ENCODE data around the gene KRTAP4-12. TPM values are rescaled to one million over a fixed set of nuclear protein-coding genes. Genes with fewer than 3 reads are reported as not detected.
"Not testable (repeated sequence)": the region's sequence is repeated elsewhere in the genome, so short reads cannot be mapped to it uniquely, and the experiment has no call there.

KRTAP4-12 gene
- total and polyA plus RNA-seq, 2 donors (not counting 1 experiment from before 2014, with no cell fraction given): 0.12 TPM; not detected in 1

DNA sequence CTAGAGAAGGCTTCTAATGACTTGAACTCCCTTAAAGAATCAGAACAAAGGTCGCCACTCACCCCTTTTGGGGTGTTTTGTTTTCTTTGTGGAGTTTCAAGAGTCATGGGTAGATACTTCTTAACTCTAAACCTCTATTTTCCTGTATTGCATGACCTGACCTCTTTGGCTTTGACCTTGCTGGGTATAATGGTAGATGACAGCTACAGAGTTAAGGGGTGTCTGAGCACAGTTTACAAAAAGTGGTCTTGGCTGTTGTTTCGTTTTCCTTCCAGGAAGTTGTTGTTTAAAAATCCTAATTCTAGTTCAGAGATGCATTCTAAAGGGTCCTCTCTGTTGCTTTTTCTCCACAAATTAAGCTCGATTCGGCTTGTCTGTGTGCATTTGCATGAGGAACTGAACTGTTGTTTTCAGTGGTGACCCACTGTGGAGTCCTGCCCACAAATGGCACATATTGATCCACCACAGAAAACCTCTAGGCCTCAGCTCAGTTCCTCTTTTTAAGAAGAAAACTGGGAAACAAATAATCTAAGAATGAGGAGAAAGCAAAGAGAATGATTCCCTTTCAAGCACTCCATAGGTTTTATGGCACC, 35.1 kb downstream of the KRTAP4-12 start:
- H3K4me3 Mint-ChIP-seq; H3K9me3 ChIP-seq (ENCODE audit: control extremely low read depth in 1 of 3, control insufficient read depth in 2 of 3, insufficient read depth in 1 of 3, low read length in 2 of 3); H3K36me3 ChIP-seq (replicated peaks in 1 of 2; ENCODE audit: control extremely low read depth in 1 of 2, control insufficient read depth in 1 of 2, extremely low read depth in 1 of 2, insufficient read depth in 2 of 2, low read length in 1 of 2); H3K4me1 Mint-ChIP-seq; DNase-seq; H3K9ac ChIP-seq (ENCODE audit: low read length); H3K4me1 ChIP-seq (ENCODE audit: control insufficient read depth in 2 of 2, insufficient read depth in 2 of 2, low read length in 2 of 2); ATAC-seq (ENCODE audit: low read depth); H3K4me2 ChIP-seq (replicated peaks; ENCODE audit: low read depth, low read length, poor library complexity, severe bottlenecking); H3K27me3 ChIP-seq (replicated peaks in 1 of 4; ENCODE audit: control extremely low read depth in 1 of 4, control insufficient read depth in 3 of 4, insufficient read depth in 4 of 4, low read length in 3 of 4); CTCF ChIA-PET; H2AFZ ChIP-seq (ENCODE audit: insufficient read depth, low read depth, low read length, poor library complexity, severe bottlenecking); H3K4me3 ChIP-seq (ENCODE audit: control extremely low read depth in 1 of 5, extremely low read depth in 1 of 5, insufficient read depth in 1 of 5, low read depth in 2 of 5, low read length in 4 of 5); H4K20me1 ChIP-seq (ENCODE audit: control insufficient read depth, insufficient read depth, low read length, poor library complexity, severe bottlenecking); H3K79me2 ChIP-seq (ENCODE audit: control insufficient read depth, insufficient read depth, low read length); H3K27ac Mint-ChIP-seq; H3K27ac ChIP-seq (ENCODE audit: low read length in 2 of 2); POLR2A ChIA-PET; H3K9me3 Mint-ChIP-seq (ENCODE audit: insufficient read depth); intact Hi-C loops (cut with micrococcal nuclease): not testable (repeated sequence)
- peaks cover 16% of the 10 kb centered on the region for H3K27me3 Mint-ChIP-seq
- 57% methylated on average over 1 of the region's 4 CpGs for WGBS (ENCODE audit: insufficient coverage)

DNA sequence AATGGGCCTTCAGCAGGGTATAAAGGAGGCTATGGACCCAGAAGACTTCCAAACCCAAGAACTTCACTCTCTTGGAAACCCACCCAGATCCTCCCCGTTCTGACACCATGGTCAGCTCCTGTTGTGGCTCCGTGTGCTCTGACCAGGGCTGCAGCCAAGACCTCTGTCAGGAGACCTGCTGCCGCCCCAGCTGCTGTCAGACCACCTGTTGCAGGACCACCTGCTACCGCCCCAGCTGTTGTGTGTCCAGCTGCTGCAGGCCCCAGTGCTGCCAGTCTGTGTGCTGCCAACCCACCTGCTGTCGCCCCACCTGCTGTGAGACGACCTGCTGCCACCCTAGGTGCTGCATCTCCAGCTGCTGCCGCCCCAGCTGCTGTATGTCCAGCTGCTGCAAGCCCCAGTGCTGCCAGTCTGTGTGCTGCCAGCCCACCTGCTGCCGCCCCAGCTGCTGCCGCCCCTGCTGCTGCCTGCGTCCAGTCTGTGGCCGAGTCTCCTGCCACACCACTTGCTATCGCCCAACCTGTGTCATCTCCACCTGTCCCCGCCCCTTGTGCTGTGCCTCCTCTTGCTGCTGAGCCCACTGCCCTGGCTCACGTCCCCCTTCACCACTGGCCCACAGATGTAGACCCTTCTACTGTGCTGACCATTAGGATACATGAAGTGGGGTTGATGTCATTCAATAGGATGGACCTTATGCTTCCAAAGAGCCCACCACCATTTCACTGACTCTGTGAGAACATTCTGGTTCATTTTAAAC, 39.7 kb downstream of the KRTAP4-12 start, which contains the start of gene KRTAP4-7:
Gene KRTAP4-7, plus strand, starts transcription at position 51 of the 757 bp plus-strand sequence. Its CDS starts 57 bp downstream, at position 108.
- H3K4me3 ChIP-seq (ENCODE audit: control extremely low read depth in 1 of 5, extremely low read depth in 1 of 5, insufficient read depth in 1 of 5, low read depth in 2 of 5, low read length in 4 of 5); H3K36me3 ChIP-seq (replicated peaks in 1 of 2; ENCODE audit: control extremely low read depth in 1 of 2, control insufficient read depth in 1 of 2, extremely low read depth in 1 of 2, insufficient read depth in 2 of 2, low read length in 1 of 2); H3K27me3 ChIP-seq (replicated peaks in 1 of 4; ENCODE audit: control extremely low read depth in 1 of 4, control insufficient read depth in 3 of 4, insufficient read depth in 4 of 4, low read length in 3 of 4); H3K4me1 ChIP-seq (ENCODE audit: control insufficient read depth in 2 of 2, insufficient read depth in 2 of 2, low read length in 2 of 2); H2AFZ ChIP-seq (ENCODE audit: insufficient read depth, low read depth, low read length, poor library complexity, severe bottlenecking); CTCF ChIA-PET; DNase-seq; intact Hi-C loops (cut with micrococcal nuclease); H3K9me3 Mint-ChIP-seq (ENCODE audit: insufficient read depth); H3K79me2 ChIP-seq (ENCODE audit: control insufficient read depth, insufficient read depth, low read length); H3K27ac ChIP-seq (ENCODE audit: low read length in 2 of 2); H3K4me1 Mint-ChIP-seq; H3K4me3 Mint-ChIP-seq; H4K20me1 ChIP-seq (ENCODE audit: control insufficient read depth, insufficient read depth, low read length, poor library complexity, severe bottlenecking); H3K9me3 ChIP-seq (ENCODE audit: control extremely low read depth in 1 of 3, control insufficient read depth in 2 of 3, insufficient read depth in 1 of 3, low read length in 2 of 3); POLR2A ChIA-PET; ATAC-seq (ENCODE audit: low read depth); H3K27ac Mint-ChIP-seq; H3K9ac ChIP-seq (ENCODE audit: low read length); H3K4me2 ChIP-seq (replicated peaks; ENCODE audit: low read depth, low read length, poor library complexity, severe bottlenecking): not testable (repeated sequence)
- H3K27me3 Mint-ChIP-seq: peaks cover 24% of the 10 kb centered on the region
- 86% methylated on average over 11 of the region's 14 CpGs for WGBS (ENCODE audit: insufficient coverage)

DNA sequence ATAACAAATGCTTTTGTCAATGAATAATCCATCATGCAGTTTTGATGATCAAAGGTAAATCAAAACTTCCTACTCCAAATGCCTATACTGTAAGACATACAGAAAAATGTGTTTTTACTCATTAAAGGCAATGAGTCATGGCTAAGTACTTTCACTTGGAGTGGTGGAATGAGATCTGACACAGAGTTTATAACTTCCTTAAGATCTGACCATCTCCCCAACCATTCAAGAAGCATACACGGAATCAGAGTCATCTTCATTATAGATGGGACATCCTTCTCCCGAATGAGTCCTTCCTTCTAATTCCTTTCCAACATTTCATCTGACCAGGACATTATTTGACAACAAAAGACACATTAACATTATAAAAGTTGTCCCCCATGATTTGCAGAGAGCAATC, 40.6 kb downstream of the KRTAP4-12 start:
- H3K4me3 Mint-ChIP-seq; H3K9ac ChIP-seq (ENCODE audit: low read length); H3K27ac ChIP-seq (ENCODE audit: low read length in 2 of 2); H2AFZ ChIP-seq (ENCODE audit: insufficient read depth, low read depth, low read length, poor library complexity, severe bottlenecking); intact Hi-C loops (cut with micrococcal nuclease); H3K9me3 Mint-ChIP-seq (ENCODE audit: insufficient read depth); H3K4me2 ChIP-seq (replicated peaks; ENCODE audit: low read depth, low read length, poor library complexity, severe bottlenecking); ATAC-seq (ENCODE audit: low read depth); H3K27ac Mint-ChIP-seq; DNase-seq; H4K20me1 ChIP-seq (ENCODE audit: control insufficient read depth, insufficient read depth, low read length, poor library complexity, severe bottlenecking); CTCF ChIA-PET; H3K4me1 Mint-ChIP-seq; H3K9me3 ChIP-seq (ENCODE audit: control extremely low read depth in 1 of 3, control insufficient read depth in 2 of 3, insufficient read depth in 1 of 3, low read length in 2 of 3); H3K4me1 ChIP-seq (ENCODE audit: control insufficient read depth in 2 of 2, insufficient read depth in 2 of 2, low read length in 2 of 2); H3K4me3 ChIP-seq (ENCODE audit: control extremely low read depth in 1 of 5, extremely low read depth in 1 of 5, insufficient read depth in 1 of 5, low read depth in 2 of 5, low read length in 4 of 5); H3K36me3 ChIP-seq (replicated peaks in 1 of 2; ENCODE audit: control extremely low read depth in 1 of 2, control insufficient read depth in 1 of 2, extremely low read depth in 1 of 2, insufficient read depth in 2 of 2, low read length in 1 of 2); POLR2A ChIA-PET; H3K79me2 ChIP-seq (ENCODE audit: control insufficient read depth, insufficient read depth, low read length); H3K27me3 ChIP-seq (replicated peaks in 1 of 4; ENCODE audit: control extremely low read depth in 1 of 4, control insufficient read depth in 3 of 4, insufficient read depth in 4 of 4, low read length in 3 of 4): not testable (repeated sequence)
- no CpG with 5 or more reads among the region's 2 CpGs for WGBS (ENCODE audit: insufficient coverage)
- peaks cover 24% of the 10 kb centered on the region for H3K27me3 Mint-ChIP-seq
